Measurements from ENCODE around the gene RIMS3. TPM values are rescaled to one million over a fixed set of nuclear protein-coding genes. Genes with fewer than 3 reads are reported as not detected.

The RIMS3 gene
- total RNA-seq, 1 donor from 2014 or later: 6.2 TPM

DNA sequence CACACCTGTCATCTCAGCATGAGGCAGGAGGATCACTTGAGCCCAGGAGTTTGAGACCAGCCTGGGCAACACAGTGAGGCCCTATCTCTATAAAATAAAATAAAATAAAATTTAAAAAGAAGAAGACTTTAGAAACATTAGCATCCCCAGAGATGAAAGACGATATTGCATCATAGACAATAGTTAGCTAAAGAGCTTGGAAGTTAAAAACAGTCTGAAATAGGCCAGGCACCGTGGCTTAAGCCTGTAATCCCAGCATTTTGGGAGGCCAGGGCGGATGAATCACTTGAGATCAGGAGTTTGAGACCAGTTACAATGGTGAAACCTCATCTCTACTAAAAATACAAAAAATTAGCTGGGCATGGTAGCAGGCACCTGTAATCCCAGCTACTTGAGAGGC, 59.3 kb downstream of the RIMS3 start:
- Mint-ChIP-seq H3K4me1 (no peaks in the 10 kb centered on the region), H3K4me3 (no peak overlapping the region), H3K9me3 (no peaks in the 10 kb centered on the region), H3K27me3 (peaks cover 2% of the 10 kb centered on the region), H3K27ac (no peak overlapping the region), H3K36me3 (ENCODE audit: low read depth) (no peaks in the 10 kb centered on the region)
- ATAC-seq (ENCODE audit: low read depth) (no peak), DNase-seq (no peak)
- CTCF ChIA-PET: interaction anchor here (0.6 kb wide), 1 partner anchor 56 kb away, joined by 3 read pairs; no protein-coding TSS in a partner anchor
- POLR2A ChIA-PET: no interaction called here
- intact Hi-C loops (cut with micrococcal nuclease): no loop called here
- TF ChIP-seq, protein P1, sequence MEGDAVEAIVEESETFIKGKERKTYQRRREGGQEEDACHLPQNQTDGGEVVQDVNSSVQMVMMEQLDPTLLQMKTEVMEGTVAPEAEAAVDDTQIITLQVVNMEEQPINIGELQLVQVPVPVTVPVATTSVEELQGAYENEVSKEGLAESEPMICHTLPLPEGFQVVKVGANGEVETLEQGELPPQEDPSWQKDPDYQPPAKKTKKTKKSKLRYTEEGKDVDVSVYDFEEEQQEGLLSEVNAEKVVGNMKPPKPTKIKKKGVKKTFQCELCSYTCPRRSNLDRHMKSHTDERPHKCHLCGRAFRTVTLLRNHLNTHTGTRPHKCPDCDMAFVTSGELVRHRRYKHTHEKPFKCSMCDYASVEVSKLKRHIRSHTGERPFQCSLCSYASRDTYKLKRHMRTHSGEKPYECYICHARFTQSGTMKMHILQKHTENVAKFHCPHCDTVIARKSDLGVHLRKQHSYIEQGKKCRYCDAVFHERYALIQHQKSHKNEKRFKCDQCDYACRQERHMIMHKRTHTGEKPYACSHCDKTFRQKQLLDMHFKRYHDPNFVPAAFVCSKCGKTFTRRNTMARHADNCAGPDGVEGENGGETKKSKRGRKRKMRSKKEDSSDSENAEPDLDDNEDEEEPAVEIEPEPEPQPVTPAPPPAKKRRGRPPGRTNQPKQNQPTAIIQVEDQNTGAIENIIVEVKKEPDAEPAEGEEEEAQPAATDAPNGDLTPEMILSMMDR (IDR thresholded peaks at IDR 0.05): no peak

DNA sequence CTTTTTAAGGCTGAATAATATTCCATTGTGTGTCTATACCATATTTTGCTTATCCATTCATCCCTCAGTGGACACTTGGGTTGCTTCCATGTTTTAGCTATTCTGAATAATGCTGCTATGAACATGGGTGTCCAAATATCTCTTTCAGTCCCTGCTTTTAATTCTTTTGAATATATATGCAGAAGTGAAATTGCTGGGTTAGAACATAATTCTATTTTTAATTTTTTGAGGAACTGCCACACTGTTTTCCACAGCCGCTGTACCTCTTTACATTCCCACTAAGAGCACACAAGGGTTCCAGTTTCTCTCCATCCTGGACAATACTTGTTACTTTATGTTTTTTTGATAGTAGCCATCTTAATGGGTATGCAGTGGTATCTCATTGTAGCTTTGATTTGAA, 65.6 kb downstream of the RIMS3 start:
- DNase-seq: no peak
- H3K27me3 Mint-ChIP-seq: peaks cover 2% of the 10 kb centered on the region
- no peaks in the 10 kb centered on the region for H3K9me3 Mint-ChIP-seq
- no peak overlapping the region for H3K27ac Mint-ChIP-seq
- no peak for ATAC-seq (ENCODE audit: low read depth)
- POLR2A ChIA-PET: no interaction called here
- no peak overlapping the region for H3K4me3 Mint-ChIP-seq
- no peaks in the 10 kb centered on the region for H3K4me1 Mint-ChIP-seq
- no peaks in the 10 kb centered on the region for H3K36me3 Mint-ChIP-seq (ENCODE audit: low read depth)
- CTCF ChIA-PET: no interaction called here
- intact Hi-C loops (cut with micrococcal nuclease): no loop called here
- TF ChIP-seq, protein P1 (IDR thresholded peaks at IDR 0.05): no peak

DNA sequence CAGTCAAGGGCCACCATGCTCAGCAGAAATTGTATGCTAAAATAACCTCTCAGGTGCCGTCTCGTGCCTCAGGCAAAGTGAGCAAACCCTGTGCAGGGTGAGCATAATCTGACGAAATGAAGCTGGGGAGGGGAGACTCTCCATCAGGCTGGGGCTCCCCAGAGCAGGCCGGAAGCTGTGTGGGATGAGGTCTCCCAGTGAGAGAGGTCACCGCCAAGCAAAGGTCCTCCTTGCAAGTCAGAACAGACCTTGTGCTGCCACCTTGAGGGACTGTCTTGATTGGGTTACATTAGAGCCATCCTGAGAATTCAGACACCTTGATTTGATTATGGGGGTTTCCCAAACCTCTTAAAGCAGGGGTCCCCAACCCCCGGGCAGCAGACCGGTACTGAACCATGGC, 69.9 kb downstream of the RIMS3 start:
- ATAC-seq (ENCODE audit: low read depth): no peak
- DNase-seq: no peak
- Mint-ChIP-seq H3K27ac (no peak overlapping the region), H3K4me1 (no peaks in the 10 kb centered on the region), H3K27me3 (peaks cover 7% of the 10 kb centered on the region), H3K9me3 (no peaks in the 10 kb centered on the region), H3K36me3 (ENCODE audit: low read depth) (no peaks in the 10 kb centered on the region), H3K4me3 (no peak overlapping the region)
- CTCF ChIA-PET: no interaction called here
- intact Hi-C loops (cut with micrococcal nuclease): no loop called here
- TF ChIP-seq, protein P1 (IDR thresholded peaks at IDR 0.05): no peak
- POLR2A ChIA-PET: no interaction called here

DNA sequence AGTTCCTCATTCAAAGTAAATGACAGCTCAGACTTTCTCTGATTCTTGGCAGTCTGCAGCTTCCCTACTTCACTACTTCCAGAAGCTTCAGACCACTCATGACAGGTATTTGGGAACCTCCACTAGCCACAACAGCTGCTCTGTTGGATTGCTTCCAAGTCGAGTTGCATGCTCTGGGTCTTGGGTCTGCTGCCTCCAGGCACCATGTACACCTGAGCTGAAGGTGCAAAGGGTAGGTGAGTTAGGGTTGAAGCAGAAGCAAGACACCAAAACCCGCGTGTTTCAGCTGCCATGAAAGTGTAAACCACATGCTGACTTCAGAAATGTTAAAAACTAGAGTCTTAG, 71.3 kb downstream of the RIMS3 start:
- ATAC-seq (ENCODE audit: low read depth): no peak
- DNase-seq: no peak
- H3K27ac Mint-ChIP-seq: no peak overlapping the region
- H3K9me3 Mint-ChIP-seq: no peaks in the 10 kb centered on the region
- intact Hi-C loops (cut with micrococcal nuclease): no loop called here
- POLR2A ChIA-PET: interaction anchor here (0.6 kb wide), 1 partner anchor 257 kb away, joined by 17 read pairs; no protein-coding TSS in a partner anchor
- CTCF ChIA-PET: no interaction called here
- TF ChIP-seq, protein P1 (IDR thresholded peaks at IDR 0.05): no peak
- peaks cover 7% of the 10 kb centered on the region for H3K27me3 Mint-ChIP-seq
- no peaks in the 10 kb centered on the region for H3K36me3 Mint-ChIP-seq (ENCODE audit: low read depth)
- no peaks in the 10 kb centered on the region for H3K4me1 Mint-ChIP-seq
- H3K4me3 Mint-ChIP-seq: no peak overlapping the region

DNA sequence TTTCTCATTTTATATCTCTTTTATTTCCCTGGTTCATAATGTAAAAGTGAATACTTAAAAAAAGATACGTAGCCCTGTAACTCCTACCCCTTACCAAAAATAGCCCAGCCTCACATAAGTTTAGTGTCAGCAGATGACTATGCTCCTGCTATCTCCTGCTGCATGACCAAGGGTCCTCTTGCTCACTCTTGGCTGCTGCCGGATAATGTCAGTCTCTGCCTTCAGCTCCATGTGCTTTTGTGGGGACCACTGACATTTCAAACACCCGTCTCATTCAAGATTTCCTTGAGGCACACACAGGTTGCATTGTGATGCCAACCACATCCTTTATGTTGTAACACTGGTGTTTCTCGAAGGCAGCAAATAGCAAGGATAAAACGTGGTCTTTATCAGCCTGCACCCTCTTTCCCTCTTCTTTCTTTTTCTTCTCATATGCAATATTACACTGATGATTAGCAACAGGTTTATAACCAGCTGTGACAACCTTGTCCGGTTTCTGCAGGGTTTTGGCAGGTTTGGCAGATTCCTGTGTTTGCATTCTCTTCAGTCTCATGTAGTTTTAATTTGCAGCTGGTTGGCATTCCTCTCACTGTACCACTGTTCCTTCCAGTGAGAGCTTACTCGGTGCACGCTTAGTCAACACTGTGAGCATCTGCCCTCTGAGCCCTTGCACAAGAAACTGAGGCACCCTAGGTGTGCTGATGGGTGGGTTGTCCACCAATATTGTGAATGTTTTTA, 71.9 kb downstream of the RIMS3 start:
- Mint-ChIP-seq H3K27me3 (peaks cover 7% of the 10 kb centered on the region), H3K4me1 (no peaks in the 10 kb centered on the region), H3K9me3 (no peaks in the 10 kb centered on the region), H3K36me3 (ENCODE audit: low read depth) (no peaks in the 10 kb centered on the region), H3K27ac (no peak overlapping the region), H3K4me3 (no peak overlapping the region)
- intact Hi-C loops (cut with micrococcal nuclease): no loop called here
- CTCF ChIA-PET: no interaction called here
- DNase-seq (no peak), ATAC-seq (ENCODE audit: low read depth) (no peak)
- TF ChIP-seq, protein P1 (IDR thresholded peaks at IDR 0.05): no peak
- POLR2A ChIA-PET: no interaction called here

Measured in activated B cell treated with CpG ODN at 0.5 μM for 24 hours (primary cell).